GM21390 (cell line): ENCODE measurements around the gene GPR17.

Experiments used
- ATAC-seq: cut with Tn5 transposase; IDR thresholded peaks from one replicate; pipeline ENCODE4 v1.9.1; 2021; ENCODE audit not compliant: unreplicated experiment

The GPR17 gene

DNA sequence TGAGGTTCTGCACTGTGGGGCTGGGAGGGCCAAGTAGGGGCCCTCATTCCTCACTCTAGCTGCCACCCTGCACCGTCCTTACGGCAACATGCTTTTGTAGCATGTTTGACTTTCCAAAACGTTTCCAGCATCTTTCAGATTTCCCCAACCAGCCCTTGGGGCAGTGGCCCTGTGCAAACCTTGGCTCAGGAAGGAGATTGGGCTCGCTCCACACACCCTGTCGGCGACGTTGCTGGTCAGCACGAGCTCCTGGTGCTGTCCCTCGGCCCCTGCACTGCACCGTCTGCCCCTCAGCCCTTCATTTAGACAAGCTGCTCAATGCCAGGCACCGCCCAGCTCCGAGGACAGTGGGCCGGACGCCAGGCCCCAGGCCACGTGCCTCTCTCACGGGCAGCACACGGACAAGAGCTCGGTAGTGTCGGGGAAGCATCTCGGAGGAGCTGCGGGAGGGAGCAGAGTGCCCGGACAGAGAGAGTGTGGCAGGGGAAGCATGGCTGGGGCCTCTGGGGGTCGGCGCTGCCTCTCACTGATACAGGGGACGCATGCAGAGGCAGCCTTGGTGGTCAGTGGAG is 6.9 kb downstream of the GPR17 start:
- ATAC-seq = no peak

DNA sequence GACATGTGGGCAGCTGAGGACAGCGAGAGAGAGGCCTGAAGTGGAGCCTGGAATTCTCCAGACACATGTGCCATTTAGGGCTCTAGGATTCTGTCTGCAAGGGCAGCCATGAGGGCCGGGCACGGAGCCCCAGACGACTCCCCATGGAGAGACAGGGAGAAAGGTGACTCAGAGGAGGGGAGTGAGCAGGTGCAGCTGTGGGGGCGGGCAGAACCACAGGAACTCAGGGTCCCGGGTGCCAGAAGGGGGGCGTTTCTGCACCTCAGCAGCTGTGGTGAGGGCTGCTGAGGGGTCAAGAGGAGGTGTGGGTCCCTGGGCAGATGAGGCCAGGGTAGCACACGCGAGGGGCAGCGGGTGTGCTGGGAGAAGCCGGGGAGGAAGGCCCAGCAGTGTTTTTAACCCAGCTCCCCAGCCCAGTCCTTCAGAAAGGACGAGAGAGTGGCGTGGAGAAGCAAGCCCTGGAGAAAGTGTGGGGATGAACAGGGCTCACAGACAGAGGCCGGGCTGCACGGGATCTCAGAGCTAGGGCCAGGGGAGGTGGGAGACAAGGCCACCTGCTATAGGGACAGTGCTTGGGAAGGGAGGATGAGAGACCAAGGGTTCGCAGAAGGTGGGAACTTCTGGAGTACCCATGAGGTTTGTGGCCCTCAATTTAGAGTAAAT is 7.6 kb downstream of the GPR17 start:
- no peak for ATAC-seq

DNA sequence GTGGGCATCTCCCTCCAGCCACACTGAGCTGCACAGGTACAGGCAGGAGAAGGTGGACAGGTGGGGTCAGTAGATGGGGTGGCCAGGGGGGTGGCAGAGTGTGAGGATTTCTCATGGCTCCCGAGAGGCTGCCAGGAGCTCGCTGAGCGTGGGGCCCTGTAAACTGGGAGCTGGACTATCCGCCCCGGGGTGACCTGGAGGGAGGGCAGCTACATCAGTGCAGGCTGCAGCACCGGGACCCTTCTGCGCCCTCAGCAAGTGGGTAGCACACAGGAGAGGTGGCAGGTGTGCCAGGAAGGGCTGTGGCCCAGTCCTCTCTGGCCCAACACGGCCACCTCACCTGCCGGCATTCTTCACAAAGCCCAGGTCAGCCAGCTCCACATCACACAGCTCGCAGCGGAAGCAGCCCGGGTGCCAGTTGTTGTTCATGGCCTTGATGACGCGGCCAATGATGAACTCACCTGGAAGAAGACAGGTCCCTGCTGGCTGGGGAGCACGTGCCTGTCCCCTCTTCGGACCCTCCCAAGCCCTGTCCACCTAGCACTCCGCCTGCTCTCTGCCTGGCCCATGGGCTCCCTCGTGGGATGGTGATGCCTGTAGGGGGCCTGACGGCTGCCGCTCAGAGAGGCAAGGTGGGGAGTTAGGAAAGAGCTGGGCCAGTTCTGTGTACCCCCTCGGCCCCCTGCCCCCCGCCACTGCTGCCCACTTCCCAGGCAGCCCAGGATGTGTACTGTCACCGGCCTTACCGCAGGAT is 8.3 kb downstream of the GPR17 start:
- ATAC-seq = no peak

DNA sequence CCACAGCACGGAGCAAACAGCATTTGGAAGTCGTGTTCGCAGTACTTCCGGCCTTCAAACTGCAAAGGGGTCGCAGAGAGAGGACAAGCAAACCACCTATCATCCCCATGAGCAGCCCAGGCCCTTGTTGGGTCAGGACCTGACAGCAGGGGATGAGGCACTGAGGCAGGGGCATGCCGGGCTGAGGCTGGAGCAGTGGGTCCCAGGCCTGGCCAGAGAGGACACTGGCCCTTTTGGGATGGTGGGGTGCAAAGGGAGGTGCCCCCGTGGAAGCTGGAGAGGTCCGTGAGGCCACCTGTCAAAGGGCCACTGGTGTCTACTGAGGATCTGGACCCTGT is 8.9 kb downstream of the GPR17 start:
- ATAC-seq = no peak

DNA sequence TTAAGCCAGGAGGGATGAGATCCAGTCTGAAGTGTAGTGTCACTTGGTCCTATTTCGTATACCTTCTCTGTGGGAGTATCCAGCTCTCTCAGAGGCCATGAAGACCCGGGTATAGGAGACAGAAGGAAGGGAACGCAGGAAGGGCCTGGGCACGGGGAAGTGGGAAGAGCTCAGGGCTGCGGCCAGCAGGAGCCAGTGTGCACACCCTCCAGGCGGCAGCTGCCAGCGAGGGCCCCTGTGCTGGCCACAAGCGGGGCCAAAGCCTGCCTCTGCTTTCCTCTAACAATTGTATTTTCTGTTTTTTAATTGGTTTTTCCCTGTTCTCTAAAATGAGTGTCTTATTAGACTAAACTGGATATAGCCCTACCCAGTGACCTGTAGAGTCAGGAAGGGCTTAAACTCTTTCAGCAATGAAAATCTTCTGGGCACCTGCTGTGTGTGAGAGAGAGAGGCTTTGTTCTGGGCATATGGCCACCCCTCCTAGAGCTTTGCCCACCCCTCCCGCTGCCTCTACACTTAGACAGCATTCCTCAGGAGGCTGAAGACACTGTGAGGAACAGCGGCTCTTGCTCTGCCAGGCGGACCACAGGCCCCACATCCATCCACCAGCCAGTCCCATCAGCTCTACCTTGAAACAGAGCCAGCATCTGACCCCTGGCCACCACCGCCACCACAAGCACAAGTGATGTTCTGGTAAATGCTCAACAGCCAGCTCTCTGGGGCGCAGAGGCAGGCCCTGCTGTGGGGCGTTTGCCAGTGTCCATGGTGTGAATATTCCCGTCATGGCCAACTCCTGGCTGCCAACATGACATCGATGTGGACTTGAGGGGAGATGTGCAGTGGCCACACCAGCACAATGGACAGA is 9.5 kb downstream of the GPR17 start:
- ATAC-seq = no peak

DNA sequence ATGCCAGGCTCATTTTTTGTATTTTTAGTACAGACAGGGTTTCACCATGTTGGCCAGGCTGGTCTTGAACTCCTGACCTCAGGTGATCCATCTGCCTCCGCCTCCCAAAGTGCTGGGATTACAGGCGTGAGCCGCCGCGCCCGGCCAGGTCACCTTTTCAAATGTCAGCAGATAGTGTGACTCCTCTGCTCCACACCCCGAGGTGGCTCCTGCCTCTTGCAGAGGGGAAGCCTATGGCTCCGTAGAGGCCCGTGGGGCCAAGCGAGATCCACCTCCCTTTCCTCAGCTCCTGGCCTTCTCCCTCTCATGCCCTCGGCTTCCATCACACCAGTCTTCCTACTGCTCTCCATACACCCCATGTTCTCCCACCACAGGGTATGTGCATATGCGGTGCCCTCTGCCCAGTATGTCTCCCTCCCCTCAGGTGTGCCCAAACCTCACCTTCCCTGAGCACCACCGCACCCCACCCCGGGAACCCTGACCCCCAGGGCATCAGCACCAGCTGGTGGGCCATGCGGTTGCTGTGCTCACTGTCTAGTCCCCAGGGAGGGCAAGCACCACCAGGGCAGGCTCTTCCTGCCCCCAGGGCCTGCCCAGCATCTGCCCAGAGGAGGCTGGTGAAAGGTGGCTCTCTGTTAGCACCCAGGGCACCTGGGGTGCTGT is 10.7 kb downstream of the GPR17 start:
- no peak for ATAC-seq

DNA sequence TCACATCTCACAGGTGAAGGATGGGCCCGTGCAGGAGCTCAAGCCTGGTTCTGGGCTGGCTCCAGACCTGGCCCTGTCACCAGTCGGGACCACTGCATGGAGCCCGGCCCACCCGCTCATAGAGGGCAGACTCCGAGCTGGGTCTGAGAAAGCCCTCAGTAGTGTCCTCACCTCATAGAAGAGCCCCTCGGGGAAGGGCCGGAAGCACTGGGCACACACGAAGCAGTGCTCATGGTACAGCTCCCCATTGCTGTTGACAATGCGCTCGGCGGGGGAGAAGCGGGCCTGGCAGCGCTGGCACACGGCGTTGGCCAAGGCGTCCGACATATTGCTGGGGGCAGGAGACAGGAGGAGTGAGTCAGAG is 11.3 kb downstream of the GPR17 start:
- no peak for ATAC-seq

DNA sequence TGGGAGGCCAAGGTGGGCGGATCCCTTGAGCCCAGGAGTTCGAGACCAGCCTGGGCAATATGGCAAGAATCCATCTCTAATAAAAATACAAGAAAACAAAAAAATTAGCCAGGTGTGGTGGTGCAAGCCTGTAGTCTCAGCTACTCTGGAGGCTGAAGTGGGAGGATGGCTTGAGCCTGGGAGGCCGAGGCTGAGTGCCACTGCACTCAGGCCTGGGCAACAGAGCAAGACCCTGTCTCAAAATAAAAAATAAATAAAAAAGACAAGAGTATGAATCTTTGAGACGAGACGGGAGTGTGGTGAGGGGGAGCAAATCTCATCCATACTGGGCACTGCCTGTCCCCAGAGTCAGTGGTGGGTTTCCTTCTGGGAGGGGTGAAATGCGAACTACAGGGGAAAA is 12.2 kb downstream of the GPR17 start:
- no peak for ATAC-seq

DNA sequence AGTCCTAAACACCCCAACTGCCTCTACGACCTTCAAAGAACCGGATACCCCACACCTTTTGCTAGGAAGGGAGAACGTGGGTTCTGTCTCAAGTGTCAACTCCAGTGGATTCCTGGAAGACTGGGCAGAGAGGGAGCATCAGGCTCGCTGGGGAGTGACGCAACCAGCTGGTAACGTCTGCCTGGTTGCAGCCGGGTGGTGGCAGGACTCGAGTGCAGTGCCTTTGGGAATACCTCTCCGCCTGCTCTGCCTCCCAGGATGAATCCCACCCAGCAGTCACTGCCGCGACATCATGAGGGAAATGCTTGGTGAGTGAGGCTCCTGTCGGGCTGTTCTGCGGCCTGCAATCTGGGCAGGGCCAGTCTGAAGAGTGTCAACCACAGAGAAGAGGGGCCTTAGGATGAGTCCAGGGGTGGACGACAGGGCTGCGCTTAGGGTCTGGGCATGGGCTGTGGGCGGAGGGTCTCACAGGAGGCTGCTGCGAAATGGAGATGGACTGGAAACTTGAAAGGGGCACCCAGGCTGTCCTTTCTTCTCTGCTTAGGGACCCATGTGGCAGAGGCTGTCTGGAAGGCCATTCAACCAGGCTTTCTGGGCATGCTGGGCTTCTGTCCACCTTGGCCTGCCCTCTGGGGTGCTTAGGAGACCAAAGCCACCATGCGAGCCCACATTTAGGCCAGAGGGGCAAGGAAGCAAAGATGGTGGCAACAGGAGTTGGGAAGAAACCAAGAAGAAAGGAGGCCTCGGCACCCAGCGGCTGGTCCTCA is 12.9 kb downstream of the GPR17 start:
- ATAC-seq = no peak

DNA sequence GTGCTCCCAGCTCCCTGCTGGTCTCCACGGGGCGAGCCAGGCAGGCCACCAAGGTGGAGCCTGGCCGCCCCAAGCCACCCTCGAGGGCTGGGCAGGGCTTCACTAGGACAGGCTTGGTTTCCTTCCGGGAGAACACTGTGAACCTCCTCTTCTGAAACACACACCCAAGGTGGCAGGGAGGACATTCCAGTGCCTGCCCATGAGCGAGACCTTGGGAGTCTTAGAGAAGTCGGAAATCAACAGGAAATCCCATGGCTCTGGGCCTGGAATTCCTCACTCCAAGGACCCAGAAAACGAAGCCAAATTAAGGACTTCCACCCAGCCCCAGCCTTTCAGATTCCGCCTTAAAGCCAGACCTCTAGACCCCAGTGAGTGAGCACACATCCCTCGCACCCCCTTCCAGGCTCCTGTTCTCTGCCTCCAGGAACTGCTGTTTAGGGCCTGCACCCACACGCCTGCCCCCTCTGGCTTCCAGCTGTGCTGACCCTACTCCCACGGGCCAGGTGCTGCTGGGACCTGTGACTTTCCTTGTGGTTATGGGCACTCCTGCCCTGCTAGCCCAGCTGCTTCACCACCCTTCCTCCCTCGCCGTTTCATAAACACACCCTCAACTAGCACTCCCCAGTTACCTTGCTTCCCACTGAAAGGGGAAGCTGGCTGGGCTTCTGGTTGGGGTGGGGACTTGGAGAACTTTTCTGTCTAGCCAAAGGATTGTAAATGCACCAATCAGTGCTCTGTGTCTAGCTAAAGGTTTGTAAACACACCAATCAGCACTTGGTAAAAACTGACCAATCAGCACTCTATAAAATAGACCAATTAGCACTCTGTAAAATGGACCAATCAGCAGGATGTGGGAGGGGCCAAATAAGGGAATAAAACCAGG is 13.7 kb downstream of the GPR17 start:
- ATAC-seq = no peak

DNA sequence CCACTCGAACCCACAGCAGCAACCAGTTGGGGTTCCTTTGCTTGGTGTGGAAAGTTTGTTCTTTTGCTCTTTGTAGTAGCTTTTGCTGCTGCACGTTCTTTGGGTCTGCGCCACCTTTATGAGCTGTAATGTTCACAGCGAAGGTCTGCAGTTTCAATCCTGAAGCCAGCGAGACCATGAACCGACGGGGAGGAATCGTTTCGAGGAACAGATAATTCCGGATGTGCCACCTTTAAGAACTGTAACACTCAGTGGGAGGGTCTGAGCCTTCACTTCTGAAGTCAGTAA is 14.3 kb downstream of the GPR17 start:
- no peak for ATAC-seq

DNA sequence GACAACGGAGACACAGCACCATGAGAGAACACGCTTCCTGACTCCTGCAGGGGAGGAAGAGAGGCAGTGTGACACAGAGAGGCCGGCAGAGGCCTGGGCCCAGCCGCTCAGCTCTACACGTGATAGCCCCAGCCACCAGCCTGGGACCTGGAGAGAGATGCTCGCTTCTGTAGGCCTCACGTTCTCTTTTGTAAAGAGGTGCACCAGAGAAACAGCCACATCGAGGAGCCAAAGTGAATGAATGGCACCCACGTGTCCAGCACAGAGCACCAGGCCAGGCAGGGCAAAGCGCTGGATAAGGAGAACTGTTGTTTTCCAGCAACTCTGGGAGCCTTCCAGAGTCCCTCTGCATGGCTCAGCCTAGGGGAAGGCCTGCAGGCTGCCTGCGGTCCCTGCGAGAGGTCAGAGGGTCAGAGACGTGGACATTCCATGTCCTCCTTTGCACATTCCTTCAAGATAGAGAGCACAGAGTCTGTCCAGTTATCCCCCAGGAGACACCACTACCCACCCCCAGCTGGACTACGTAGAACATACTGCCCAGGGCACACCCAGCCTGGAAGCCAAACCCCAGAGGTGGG is 15.2 kb downstream of the GPR17 start:
- ATAC-seq = no peak

DNA sequence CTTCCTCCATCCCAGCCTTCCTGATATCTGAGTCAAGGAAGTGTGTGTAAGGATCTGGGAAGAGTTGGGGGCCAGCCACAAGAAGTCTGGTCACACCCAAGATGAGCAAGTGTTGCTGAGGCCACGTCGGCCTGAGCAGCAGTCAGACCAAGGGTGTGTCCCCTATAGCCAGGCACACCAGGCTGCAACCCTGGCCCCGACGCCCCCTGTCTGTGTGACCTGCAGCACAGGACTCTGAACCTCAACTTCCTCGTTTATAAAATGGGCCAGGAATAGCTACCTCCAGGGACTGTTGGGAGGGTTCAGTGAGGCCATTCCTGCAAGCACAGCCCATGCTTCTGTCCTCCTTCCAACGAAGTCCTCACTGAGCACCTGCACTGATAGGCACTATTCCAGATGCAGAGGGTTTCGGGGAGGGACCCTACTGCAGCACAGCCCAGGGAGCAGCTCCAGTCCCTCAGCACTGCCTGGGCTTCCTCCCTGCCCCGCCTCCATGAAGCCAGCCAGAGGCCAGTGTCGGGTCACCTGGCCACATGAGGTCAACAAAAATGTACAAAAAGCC is 16.1 kb downstream of the GPR17 start:
- ATAC-seq = no peak

DNA sequence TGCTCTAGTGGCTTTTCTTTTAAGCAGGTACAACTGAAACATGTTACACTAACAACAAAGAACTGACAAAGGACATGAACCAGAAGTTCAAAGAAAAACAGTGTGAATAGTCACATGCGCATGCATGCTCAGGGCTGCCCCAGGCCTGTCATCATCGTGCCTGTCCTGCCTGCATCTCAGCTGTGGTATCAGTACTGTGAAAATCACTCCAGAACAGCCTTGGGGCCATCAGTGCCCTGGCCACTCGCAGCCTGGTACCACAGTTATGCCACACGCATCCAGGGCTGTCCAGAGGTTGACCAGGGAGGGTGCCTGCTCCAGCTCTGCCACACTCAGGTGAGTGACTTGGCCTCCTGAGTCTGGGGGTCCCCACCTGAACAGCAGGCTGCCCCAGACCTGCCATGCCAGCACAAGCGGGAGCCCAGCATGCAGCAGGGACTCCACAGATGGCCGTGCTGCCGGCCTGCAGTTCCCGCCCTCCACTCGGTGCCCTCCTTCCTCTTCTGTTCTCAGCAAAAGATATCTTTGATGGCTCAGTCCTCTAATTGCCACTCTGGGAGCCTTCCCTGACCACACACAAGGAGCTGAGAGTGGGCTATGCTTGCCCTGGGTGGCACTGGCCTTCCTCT is 17.1 kb downstream of the GPR17 start:
- no peak for ATAC-seq

DNA sequence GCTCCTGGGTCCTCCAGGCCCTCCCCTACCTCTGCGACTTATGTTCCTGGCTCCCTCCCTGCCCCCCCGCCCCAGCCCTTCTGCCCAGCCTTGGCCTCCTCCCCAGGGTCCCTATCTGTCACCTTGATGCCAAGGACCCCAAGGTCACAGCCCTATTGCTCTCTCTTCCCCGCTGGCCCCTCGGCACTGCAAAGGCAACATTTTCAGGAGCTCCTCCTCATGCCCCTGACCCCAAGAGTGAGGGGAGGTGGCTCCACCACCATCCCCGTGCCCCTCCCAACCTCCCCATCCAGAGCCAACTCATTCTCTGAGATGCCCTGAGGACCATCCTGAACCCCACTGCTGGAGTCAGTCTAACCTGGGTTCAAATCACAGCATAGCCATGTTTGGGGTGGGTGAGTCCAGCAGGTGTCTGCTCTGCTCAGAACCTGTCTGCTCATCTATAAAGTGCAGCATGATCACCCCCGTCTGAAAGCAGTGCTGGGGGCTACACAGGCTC is 17.7 kb downstream of the GPR17 start:
- ATAC-seq = no peak

DNA sequence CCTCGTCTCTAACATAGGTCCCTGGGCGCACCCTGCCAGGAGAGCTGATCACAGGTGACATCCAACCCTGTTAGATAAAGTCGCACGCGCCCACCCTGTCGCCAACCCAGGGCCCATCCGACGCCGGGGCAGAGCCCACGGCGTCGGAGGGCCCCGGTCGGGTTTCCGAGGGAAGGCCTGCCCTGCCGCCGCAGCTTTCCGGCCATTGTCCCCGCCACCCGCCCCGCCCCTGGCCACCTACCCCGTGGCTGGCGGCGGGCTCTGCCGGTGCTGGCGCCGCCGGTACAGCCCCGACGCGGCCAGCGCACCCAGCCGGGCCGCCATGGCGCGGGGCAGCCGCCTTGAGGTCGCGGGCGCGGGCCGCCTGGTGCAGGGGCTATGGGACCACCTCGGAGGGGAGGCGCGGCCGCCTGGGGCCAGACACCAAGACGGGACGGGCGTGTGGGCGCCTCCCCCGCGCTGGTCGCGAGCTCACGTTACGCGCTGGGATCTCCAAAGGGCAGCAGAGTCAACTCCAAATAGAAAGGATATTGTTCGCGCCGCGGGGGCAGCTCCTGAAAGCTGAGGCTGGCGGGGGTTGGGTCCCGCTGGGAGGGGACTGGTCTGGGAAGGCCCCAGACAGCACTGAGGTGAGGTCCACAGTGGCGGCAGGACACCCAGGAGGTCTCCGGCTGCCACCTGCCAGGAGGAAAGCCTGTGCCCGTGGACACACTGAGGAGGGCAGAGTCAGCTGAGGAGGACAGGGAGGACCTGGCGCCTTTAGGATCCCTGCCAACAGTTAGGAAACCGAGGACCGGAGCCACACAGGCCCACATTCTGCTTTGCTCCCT is 18.3 kb downstream of the GPR17 start:
- ATAC-seq = no peak

DNA sequence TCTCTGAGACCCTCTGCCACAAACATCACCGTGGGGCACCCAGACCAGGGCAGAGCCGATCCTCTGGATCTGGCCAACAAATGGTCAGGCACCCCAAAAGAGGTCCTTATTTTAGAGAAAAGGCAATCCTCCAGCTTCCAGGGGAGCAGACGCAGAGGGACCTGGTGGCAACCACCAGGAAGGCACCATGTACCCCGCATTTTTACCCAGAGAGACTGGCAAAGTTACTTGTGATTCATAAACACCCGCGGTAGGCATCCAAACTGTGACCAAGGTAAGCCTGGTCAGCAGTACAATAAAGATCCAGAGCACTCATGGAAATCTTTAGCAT is 18.9 kb downstream of the GPR17 start:
- no peak for ATAC-seq
